HL-60/S4 (cell line): ENCODE results near the gene JPT2.

ENCODE experiments used
- in situ Hi-C: fragments of 300-500 bp; cut with MboI; formaldehyde crosslinking; loops from 2 replicates; pipeline ENCODE4 v1.14.3; 2022; ENCODE audit warnings: low sequenced_read_pairs

Gene JPT2

DNA sequence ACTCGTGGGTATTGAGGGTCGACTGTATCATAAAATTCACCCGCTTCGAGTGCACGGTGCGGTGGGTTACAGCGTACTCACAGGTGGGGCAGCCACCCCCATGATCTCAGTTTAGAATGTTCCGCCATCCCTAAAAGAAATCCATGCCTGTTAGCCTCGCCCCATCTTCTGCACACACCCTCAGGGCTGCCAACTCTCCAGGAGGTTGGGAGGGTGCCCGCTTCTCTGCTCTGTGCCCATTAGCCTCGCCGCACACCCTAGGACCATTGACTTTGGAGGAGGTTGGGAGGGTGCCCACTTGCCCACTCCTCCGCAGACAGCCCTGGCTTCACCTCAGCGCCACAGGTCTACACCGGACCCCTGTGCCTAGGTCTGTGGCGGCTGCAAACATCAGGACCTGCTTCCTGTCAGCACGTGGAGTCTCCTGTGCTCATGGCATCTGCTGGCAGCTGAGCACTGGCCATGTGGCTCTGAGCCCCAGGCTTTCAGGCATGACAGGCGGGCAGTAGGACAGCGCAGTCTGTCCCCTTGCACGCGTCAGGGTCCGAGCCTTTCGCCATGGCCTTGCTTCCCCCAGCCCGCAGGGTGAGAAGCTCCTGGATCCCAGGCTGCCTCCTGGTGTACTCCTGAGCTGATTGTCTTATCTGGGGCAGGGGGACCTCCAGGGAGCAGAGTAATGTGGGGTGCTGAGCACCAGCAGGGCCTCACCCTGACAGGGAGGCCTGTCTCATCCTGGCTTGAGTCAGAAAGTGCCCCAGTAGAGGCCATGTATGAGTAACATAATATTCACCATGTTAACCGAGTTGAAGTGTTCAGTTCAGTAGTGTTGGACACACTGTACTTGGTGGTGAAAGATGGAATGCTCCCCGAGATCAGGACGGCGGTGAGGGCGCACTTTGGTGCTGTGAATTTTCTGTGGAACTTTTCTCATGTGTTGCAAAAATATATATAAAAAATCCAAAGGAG is 71.4 kb downstream of the JPT2 start:
- in situ Hi-C loops = no loop called here
